ENCODE data around the gene PRELID2.
A peak's percentile ranks its signal among the peaks of the same experiment; 100 is the strongest.

The PRELID2 gene

GRCh38 chr5:145793574-145793973 is 41.6 kb downstream of the PRELID2 start:
- DNase-seq (ENCODE audit: low spot score) = no peak

- no peak for DNase-seq (ENCODE audit: low spot score)
Observed at GRCh38 chr5:145792840-145793239, 42.3 kb downstream of the PRELID2 start.

GRCh38 chr5:145791866-145792265 is 43.3 kb downstream of the PRELID2 start:
- no peak for DNase-seq (ENCODE audit: low spot score)

GRCh38 chr5:145787996-145788395 is 47.1 kb downstream of the PRELID2 start:
- DNase-seq (ENCODE audit: low spot score) = no peak

- DNase-seq (ENCODE audit: low spot score) = no peak
Observed at GRCh38 chr5:145787507-145787906, 47.6 kb downstream of the PRELID2 start.

GRCh38 chr5:145787001-145787400 is 48.1 kb downstream of the PRELID2 start:
- DNase-seq (ENCODE audit: low spot score) = no peak

GRCh38 chr5:145780982-145781381 is 54.2 kb downstream of the PRELID2 start:
- DNase-seq (ENCODE audit: low spot score) = no peak

- no peak for DNase-seq (ENCODE audit: low spot score)
Observed at GRCh38 chr5:145778144-145778900, 56.8 kb downstream of the PRELID2 start.

- DNase-seq (ENCODE audit: low spot score) = no peak
Observed at GRCh38 chr5:145777445-145778063, 57.6 kb downstream of the PRELID2 start.

GRCh38 chr5:145776886-145777285 is 58.3 kb downstream of the PRELID2 start:
- no peak for DNase-seq (ENCODE audit: low spot score)

- peak; percentile 19 for DNase-seq (ENCODE audit: low spot score)
Observed at GRCh38 chr5:145775893-145776444, 59.2 kb downstream of the PRELID2 start.

GRCh38 chr5:145775411-145775810 is 59.7 kb downstream of the PRELID2 start:
- no peak for DNase-seq (ENCODE audit: low spot score)

GRCh38 chr5:145774442-145774841 is 60.7 kb downstream of the PRELID2 start:
- DNase-seq (ENCODE audit: low spot score) = no peak

- no peak for DNase-seq (ENCODE audit: low spot score)
Observed at GRCh38 chr5:145772466-145772865, 62.7 kb downstream of the PRELID2 start.

- no peak for DNase-seq (ENCODE audit: low spot score)
Observed at GRCh38 chr5:145768863-145769262, 66.3 kb downstream of the PRELID2 start.

- DNase-seq (ENCODE audit: low spot score) = no peak
Observed at GRCh38 chr5:145764325-145764724, 70.8 kb downstream of the PRELID2 start.

- no peak for DNase-seq (ENCODE audit: low spot score)
Observed at GRCh38 chr5:145762833-145763232, 72.3 kb downstream of the PRELID2 start.

- no peak for DNase-seq (ENCODE audit: low spot score)
Observed at GRCh38 chr5:145761254-145761653, 73.9 kb downstream of the PRELID2 start.

GRCh38 chr5:145760660-145761059 is 74.5 kb downstream of the PRELID2 start:
- DNase-seq (ENCODE audit: low spot score) = no peak

GRCh38 chr5:145752947-145753346 is 82.2 kb downstream of the PRELID2 start:
- DNase-seq (ENCODE audit: low spot score) = no peak

- DNase-seq (ENCODE audit: low spot score) = no peak
Observed at GRCh38 chr5:145752534-145752933, 82.6 kb downstream of the PRELID2 start.

GRCh38 chr5:145750199-145750598 is 84.9 kb downstream of the PRELID2 start:
- DNase-seq (ENCODE audit: low spot score) = no peak

GRCh38 chr5:145743396-145744061 is 91.6 kb downstream of the PRELID2 start:
- DNase-seq (ENCODE audit: low spot score) = no peak

Measured in HuH-7.5 (cell line).